NCI-H1105 (cell line): ENCODE data around the gene PTGR1.
"Not testable (repeated sequence)": the region's sequence is repeated elsewhere in the genome, so short reads cannot be mapped to it uniquely, and the experiment has no call there.

ENCODE experiments used
- DNase-seq: peaks from one replicate; lab custom pipeline; 2025; lab: John Stamatoyannopoulos, UW

Gene PTGR1

DNA sequence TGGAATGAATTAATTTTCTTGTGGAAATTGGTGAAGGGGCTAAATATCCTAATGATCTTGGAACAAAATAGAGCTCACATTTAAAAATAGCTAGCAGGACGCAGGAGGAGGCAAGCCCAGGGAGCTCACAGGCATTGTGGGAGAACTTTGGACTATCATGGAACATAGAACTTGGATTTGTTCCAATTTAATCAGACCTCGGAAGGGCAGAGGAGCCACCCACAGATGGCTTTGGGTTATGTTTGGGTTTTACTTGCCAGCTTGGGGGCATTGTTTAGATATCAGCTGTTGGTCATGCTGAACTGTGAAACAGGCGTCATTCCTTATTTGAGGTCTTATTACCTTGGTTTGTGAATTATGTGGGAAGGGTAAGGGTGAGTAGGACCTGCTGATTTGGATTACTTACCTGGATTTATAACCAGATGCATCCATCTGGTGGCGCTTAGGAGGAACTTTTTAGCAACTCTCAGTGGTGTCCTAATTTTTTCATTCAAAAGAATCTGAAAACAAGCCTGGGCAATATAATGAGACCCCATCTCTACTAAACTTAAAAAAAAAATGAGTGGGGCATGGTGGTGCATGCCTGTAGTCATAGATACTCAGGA, 14.1 kb upstream of the PTGR1 start:
- no peak for DNase-seq

DNA sequence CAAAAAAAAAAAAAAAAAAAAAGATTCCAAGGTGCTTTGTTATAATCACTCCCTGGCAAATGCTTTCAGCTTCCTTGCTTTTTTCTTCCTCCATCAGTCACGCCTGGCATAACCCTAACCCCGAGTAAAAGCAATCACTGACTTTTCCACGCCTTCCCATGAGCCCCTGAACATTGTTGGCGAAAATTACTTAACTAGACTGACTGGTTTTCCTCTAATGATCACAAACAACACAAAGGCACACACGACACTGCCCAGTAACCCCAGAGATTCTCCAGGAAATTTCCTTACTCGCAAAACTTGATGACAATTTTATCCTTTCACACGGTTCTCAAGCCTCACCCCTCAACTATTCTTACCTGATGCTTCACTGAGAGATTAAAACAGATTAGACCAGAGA, 11.4 kb upstream of the PTGR1 start:
- DNase-seq: no peak

DNA sequence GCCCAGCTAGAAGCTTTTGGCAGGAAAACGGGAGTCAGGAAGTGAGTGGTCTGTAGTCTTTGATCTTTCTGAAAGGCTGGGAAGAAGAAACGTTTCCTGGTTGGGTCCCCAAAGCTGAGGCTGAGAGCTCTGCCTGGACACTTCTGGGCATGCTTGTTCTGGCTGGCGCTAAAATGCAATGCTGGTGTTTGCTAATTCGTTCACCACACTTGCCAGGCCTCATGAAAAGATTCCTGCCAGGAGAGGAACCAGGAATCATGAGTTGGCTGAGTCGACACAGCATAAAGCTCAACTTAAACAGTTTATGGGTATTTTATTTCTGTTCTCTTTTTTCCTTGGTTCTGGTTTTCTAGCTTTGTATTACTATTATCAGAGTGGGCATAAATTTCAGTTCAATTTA, 10.7 kb upstream of the PTGR1 start:
- DNase-seq: no peak

DNA sequence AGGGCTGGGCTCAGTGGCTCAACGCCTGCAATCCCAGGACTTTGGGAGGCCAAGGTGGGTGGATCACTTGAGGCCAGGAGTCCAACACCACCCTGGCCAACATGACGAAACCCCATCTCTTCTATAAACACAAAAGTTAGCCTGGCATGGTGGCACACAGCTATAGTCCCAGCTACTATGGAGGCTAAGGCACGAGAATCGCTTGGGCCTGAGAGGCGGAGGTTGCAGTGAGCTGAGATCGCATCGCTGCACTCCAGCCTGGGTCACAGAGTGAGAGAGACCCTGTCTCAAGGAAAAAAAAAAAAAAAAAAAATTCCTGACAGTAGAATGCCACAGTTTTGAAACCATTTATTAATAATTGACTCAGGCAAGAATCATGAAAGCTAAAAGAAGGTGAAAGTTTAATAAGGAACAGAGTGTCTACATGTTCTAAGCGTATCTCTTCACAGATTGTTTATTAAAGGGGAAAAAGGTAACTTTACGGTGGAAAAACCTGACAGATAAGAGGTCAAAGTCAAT, 5.7 kb upstream of the PTGR1 start:
- DNase-seq: no peak

DNA sequence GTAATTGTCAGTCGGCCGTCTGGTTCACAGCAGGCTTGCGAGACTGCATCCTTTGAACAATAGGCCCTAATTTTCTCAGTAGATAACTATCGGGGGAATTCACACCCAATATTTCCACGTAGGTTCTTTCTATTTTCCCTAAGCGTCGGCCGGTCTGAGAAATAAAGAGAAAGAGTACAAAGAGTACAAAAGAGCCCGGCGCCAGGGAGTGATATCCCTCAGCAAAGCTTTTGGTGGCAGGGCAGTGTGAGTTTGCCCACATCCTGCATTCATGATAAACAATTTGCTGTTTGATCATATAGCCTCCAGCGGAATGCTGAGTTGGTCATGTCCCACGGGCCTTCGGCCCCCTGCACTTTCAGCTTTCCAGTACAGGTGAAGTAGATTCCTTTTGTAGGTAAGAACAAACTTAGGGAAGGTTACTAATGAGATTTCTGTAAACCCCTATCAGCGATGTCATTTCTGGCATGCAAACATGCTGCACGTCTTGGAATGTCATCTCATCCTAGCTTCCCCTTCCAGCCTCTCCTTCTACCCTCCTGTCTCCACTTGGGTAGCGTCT, 4.7 kb upstream of the PTGR1 start:
- no peak for DNase-seq

DNA sequence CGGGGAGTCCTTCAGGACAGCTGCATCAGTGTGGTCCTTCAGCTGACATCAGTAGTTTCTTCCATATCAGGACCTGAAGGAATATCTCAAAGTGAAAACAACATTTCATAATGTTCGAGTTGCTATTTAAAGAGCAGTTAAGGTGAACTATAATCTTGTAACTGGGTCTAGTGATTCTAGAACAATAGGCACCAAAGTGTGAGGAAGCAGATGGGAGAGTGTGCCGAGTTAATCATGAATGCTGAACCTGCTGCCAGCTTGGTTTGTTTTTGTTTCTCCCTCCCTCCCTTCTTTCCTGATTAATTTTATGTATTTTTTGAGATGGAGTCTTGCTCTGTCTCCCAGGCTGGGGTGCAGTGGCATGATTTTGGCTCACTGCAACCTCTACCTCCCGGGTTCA, 3.6 kb upstream of the PTGR1 start:
- DNase-seq: no peak

DNA sequence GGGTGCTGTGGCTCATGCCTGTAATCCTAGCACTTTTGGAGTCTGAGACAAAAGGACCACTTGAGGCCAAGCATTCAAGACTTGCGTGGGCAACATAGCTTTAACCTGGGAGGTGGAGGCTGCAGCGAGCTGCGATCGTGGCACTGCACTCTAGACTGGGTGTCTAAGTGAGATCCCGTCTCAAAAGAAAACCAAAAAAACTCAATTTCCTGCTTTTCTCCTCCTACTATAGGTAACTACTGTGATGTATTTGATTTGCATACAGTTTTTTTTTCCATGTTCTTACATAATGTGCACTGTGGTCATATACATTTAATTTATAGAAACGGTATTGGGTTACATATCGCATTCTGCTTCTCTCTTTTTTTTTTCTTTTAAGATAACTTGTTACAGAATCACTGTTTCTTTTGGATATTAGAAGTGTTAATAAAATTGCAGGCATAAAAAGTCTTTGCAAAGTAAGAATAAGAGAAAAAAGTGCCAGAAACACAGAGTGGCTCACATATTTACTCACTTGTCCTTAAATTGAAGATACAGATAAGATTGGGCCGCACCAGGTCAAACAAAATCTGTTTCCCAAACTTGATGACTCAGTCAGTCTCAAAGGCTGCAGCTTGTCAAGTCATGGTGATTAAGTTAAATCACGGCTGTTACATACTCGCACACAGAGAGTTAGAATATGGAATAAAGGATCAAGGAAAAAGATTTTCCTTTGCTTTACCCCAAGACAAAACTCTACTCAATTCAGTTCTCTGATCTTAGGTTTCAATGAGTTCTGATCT, 2.0 kb upstream of the PTGR1 start:
- DNase-seq: no peak

DNA sequence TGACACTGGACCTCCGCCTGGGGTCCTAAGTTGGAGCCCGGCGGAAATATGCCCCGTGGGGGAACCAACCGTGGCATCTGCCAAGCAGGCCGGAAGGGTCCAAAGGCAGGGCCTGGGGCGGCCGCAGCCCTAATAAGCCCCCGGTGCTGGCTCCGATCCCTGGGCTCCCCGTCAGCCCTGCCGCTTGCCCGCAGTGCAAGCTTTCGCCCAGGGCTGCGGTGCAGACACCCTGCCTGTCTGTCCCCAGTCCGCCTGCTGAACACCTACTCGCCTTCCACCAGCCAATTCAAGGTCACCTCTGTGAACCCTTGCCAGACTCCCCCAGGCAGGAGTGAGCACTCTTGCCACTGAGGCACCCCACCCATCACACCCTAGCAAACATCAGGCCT, 502 bp upstream of the PTGR1 start:
- DNase-seq: no peak

DNA sequence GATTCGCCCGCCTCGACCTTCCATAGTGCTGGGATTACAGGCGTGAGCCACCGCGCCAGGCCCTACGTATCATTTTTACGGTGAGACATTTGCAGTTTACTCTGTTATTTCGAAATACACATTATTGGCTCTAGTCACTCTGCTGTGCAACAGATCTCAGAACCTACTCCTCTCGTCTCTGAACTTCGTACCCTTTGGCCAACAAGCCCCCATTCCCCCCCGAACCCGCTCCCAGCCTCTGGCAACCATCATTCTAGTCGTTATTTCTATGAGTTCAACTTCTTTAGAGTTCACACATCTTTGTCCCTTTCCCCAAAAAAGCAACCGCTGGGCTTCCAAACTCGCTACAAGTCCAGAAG, 735 bp downstream of the PTGR1 start:
- DNase-seq: no peak

DNA sequence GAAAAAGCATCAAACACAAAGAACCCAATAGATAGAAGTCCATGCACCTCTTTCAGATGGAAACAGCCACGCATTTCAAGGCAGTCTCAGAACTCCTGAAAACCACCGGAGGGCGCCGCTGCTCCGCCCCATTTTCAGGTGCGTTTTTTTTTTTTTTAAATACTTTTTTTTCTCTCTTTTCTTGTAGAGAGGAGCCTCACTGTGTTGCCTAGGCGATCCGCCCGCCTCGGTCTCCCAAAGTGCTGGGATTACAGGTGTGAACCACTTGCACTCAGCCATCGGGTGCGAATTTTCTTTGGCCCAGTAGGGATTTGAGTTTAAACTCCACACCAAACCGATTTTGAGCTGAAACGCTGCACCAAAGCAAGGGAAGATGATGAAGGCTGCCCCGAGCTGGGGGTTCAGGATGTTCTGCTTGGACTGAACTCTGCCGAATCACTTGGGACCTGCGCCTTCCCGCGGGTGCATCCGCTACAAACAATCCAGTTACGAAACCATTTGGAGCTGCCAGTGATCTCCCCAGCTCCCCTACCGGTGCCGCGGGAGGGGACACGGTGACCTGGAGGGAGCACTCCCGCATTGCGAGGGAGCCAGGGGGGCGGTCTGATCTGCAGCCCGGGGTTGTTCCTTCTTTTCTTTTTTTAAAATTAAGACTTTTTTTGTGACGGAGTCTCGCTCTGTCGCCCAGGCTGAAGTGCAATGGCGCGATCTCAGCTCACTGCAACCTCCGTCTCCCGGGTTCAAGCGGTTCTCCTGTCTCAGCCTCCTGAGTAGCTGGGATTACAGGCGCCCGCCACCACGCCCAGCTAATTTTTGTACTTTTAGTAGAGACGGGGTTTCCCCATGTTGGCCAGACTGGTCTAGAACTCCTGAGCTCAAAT, 1.4 kb downstream of the PTGR1 start:
- no peak for DNase-seq

DNA sequence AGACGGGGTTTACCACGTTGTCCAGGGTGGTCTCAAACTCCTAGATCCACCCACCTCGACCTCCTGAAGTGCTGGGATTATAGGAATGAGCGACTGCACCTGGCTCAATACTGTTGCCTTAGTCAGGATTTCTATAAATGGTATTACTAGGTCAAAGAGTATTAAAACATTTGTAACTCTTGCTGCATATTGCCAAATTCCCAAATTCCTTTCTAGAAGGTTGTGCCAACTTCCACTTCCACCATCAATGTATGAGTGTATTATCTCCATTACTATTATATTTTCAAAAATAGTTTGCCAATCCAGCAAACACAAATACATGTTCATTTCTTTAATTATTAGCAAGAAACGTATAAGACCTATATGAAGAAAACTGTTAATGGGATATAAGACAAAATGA, 10.6 kb downstream of the PTGR1 start:
- no peak for DNase-seq

DNA sequence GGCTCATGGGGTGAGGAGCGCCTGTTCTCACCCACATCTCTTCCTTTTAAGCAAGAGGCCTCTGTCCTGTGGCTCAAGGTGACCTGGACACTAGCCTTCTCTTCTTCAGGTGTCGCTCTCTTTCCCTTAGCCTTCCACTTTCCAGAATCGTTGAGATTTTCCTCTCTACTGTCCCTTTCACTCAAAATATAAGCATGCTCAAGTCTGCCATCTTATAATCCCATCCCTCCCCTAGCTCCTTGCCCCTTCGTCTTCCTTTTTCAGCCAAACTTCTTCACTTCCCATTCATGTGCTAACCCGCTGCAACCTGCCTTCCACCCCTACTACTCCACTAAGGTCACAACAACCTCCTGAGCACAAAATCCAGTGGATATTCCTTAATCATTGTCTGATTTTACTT, 13.1 kb downstream of the PTGR1 start:
- no peak for DNase-seq

DNA sequence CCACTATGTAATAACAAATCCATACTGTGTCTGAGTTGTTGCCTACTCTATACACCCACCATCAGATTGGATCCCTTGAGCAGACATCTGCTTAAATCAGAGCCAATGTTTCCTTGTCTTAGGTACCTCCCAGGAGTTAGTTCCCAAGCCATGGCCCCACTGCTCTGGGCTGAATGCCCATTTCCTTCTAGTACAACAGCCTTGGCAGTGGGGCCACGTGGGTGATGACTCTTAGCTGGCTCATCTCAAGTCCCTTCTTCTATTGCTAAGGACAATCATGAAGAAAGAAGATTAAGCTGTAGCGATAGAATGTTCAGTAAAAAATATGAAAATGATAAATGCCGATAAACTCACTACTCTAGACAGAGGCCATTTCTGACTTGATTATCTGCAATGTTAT, 16.6 kb downstream of the PTGR1 start:
- no peak for DNase-seq

DNA sequence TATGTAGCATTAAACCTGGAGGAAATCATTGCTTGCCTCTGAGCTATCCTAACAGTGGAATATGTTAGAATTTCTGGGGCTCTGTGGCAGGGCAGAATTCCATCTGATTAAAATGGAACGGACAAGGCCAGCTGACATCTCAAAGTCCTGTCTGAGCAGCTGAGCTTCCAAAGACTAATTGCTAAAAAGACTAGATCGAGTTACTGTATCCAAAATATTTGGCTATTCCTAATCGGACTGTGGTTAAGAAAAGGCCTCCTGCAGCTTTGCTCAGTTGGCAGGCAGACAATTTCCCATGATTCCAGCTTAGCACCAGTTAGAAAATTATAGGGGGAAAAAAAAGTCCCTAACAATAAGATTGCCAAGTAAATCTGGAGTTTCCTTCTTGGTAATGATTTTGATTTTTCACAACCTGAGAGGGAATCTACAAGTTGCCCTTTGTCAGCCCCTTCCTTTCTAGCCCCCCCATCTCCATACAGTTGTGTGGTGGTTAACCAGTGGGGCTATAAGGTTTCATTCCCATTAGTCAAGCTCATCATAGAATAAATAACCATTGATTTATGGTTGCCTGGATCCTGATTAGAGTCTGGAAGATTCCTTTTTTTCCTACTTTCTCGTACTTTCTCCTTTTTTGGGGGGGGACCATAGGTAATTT, 26.4 kb downstream of the PTGR1 start:
- DNase-seq: no peak

DNA sequence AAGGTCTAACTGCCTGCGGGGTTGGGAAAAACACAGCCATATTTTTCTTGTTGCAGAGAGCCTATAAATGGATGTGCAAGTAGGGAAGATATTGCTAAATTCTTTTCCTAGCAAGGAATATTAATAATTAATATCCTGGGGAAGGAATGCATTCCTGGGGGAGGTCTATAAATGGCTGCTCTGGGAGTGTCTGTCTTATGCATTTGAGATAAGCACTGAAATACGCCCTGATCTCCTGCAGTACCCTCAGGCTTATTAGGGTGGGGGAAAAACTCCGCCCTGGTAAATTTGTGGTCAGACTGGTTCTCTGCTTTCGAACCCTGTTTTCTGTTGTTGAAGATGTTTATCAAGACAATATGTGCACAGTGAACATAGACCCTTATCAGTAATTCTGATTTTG, 31.3 kb downstream of the PTGR1 start:
- not testable (repeated sequence) for DNase-seq

DNA sequence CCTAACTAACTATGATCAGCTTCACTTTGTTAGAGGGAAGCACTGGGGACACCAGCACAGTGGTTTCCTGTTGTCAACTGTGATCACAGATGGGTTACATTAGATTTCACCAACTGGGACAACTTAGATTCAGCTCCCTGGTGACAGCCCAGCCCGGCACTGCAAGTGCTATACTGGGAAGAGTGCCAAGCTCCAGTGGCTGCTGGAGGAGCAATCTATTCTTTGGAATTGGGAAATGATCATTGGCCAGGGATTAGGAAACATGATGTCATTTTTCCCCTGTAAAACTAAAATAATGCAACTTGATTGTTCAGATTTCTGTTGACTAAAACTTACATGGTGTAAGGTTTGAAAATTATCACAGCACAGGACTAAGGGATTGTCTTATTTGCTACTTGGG, 33.2 kb downstream of the PTGR1 start:
- DNase-seq: no peak

DNA sequence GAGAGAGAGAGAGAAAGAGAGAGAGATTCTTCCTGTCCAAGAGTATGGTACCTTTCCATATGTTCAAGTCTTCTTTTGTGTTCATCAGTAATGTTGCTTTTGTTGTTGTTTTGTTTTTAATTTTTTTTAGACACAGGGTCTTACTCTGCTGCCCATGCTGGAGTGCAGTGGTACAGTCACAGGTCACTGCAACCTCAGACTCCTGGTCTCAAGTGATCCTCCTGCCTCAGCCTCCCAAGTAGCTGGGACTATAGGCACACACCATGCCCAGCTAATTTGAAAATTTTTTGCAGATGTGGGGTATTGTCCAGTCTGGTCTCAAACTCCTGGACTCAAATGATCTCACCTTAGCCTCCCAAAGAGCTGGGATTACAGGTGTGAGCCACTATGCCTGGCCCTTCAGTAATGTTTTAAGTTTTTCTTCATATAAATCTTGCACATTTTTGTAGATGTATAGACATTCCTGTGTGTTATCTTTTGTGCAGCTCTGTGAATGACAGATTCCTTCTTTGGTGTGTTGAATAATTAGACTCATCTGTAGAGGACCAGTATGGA, 38.2 kb downstream of the PTGR1 start:
- no peak for DNase-seq

DNA sequence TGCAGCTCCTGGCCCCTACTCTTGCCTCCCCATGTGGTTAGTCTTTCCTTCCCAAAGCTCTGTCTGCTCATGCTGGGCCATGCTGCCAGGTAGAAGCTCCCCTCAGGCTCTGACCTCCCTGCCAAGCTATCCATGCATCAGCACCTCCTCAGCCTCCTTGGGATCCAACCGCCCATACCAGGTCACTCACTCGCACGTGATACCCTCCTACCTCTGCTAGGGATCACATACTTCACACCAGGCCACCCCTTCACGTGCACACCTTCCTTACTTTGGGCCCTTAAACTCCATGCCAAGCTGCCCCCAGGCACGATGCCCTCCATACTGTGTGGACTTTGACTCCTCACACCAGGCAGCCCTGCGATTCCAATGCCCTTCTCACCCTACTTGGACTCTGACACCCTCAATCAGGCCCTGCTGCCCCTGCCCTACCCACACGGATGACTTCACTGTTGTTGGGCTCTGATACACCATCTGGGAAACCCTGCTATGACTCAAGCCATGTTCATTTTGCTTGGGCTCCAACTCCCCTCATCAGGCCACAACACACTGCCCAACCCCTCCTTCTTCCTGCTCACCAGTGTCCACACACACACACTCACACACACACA, 40.3 kb downstream of the PTGR1 start:
- no peak for DNase-seq

DNA sequence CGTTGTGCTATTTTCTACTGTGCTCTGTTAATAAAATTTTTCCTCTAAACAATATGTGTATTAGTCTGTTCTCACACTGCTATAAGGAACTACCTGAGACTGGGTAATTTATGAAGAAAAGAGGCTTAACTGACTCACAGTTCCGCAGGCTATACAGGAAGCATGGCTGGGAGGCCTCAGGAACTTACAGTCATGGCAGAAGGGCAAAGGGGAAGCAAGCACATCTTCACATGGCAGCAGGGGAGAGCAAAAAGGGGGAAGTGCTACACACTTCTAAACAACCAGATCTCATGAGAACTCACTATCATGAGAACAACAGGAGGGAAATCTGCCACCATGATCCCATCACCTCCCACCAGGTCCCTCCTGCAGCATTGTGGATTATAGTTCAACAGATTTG, 44.0 kb downstream of the PTGR1 start:
- not testable (repeated sequence) for DNase-seq

DNA sequence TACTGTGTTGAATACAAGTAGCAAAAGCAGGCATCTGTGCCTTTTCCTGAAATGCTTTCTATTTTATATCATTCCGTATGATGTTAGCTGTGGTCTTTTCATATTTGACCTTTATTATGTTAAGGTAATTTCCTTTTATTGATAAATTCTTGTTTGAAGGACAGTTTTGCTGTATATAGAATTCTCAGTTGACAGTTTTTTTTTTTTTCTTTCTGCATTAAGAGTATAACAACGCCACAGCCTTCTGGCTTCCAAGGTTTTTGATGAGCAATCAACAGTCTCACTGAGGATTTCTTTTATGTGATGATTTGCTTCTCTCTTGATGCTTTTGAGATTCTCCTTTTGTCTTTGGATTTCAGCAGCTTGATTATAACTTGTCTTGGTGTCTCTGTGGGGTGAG, 50.8 kb downstream of the PTGR1 start:
- DNase-seq: no peak

DNA sequence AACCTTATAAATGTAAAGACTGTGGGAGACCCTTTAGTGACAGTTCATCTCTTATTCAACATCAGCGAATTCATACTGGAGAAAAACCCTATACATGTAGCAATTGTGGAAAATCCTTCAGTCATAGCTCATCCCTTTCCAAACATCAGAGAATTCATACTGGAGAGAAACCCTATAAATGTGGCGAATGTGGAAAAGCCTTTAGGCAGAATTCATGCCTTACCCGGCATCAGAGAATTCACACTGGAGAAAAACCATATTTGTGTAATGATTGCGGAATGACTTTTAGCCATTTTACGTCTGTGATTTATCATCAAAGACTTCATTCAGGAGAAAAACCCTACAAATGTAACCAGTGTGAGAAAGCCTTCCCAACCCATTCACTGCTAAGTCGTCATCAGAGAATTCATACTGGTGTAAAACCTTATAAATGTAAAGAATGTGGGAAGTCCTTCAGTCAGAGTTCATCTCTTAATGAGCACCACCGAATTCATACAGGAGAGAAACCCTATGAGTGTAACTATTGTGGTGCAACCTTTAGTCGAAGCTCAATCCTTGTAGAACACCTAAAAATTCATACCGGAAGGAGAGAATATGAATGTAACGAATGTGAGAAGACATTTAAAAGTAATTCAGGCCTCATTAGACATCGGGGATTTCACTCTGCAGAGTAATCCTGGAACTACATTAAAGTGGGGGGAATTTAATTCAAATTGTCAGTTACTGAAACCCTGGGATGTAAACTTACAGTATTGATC, 56.8 kb downstream of the PTGR1 start:
- DNase-seq: no peak
